HG03460 (cell line): ENCODE data around the gene CADM2.

Experiments
- ATAC-seq: cut with Tn5 transposase; IDR thresholded peaks from one replicate; pipeline ENCODE4 v1.9.1; 2021; ENCODE audit not compliant: unreplicated experiment

Gene CADM2

GRCh38 chr3:85554153-85554552 is 595.4 kb downstream of the CADM2 start:
- no peak for ATAC-seq

GRCh38 chr3:85560088-85560785 is 601.4 kb downstream of the CADM2 start:
- ATAC-seq: no peak

- no peak for ATAC-seq
Measured at GRCh38 chr3:85567071-85567676, 608.4 kb downstream of the CADM2 start.

GRCh38 chr3:85570819-85571218 is 612.0 kb downstream of the CADM2 start:
- ATAC-seq: no peak

GRCh38 chr3:85571835-85572234 is 613.0 kb downstream of the CADM2 start:
- no peak for ATAC-seq

- ATAC-seq: no peak
Measured at GRCh38 chr3:85572426-85572825, 613.6 kb downstream of the CADM2 start.

- no peak for ATAC-seq
Measured at GRCh38 chr3:85572978-85573377, 614.2 kb downstream of the CADM2 start.

GRCh38 chr3:85574006-85574705 is 615.4 kb downstream of the CADM2 start:
- no peak for ATAC-seq

- ATAC-seq: peak; percentile 81
Measured at GRCh38 chr3:85576091-85576690, 617.4 kb downstream of the CADM2 start.

- ATAC-seq: no peak
Measured at GRCh38 chr3:85576697-85577200, 618.0 kb downstream of the CADM2 start.

- ATAC-seq: no peak
Measured at GRCh38 chr3:85584779-85585356, 626.1 kb downstream of the CADM2 start.

GRCh38 chr3:85586018-85586417 is 627.2 kb downstream of the CADM2 start:
- no peak for ATAC-seq

- no peak for ATAC-seq
Measured at GRCh38 chr3:85589145-85589544, 630.4 kb downstream of the CADM2 start.

GRCh38 chr3:85591451-85591850 is 632.7 kb downstream of the CADM2 start:
- ATAC-seq: no peak

GRCh38 chr3:85592256-85592655 is 633.5 kb downstream of the CADM2 start:
- ATAC-seq: no peak

- ATAC-seq: no peak
Measured at GRCh38 chr3:85594676-85595075, 635.9 kb downstream of the CADM2 start.

- no peak for ATAC-seq
Measured at GRCh38 chr3:85603378-85603777, 644.6 kb downstream of the CADM2 start.

GRCh38 chr3:85604641-85605040 is 645.9 kb downstream of the CADM2 start:
- no peak for ATAC-seq

GRCh38 chr3:85605066-85605465 is 646.3 kb downstream of the CADM2 start:
- ATAC-seq: no peak

GRCh38 chr3:85626662-85627061 is 667.9 kb downstream of the CADM2 start:
- ATAC-seq: no peak

- no peak for ATAC-seq
Measured at GRCh38 chr3:85627932-85628331, 669.1 kb downstream of the CADM2 start.
